ENCODE measurements around the gene DNM1. TPM values are rescaled to one million over a fixed set of nuclear protein-coding genes. Genes with fewer than 3 reads are reported as not detected.
A peak's percentile ranks its signal among the peaks of the same experiment; 100 is the strongest.

DNM1 gene
- total RNA-seq, 2 donors from 2014 or later, result 2.0 to 7.7 TPM

GRCh38 chr9:128253991-128254346, 50.8 kb downstream of the DNM1 start:
- no peaks in the 10 kb centered on the region for H3K9me3 ChIP-seq
- no peaks in the 10 kb centered on the region for H3K27me3 ChIP-seq (replicated peaks; ENCODE audit: insufficient read depth)
- H3K36me3 ChIP-seq, result peaks cover 13 to 21% of the 10 kb centered on the region in 2 donors
- H3K4me3 ChIP-seq, result no peak overlapping the region
- no peaks in the 10 kb centered on the region for H3K4me1 ChIP-seq (replicated peaks)
- TF ChIP-seq CTCF (IDR thresholded peaks at IDR 0.05), result no peak
- TF ChIP-seq POLR2A (IDR thresholded peaks at IDR 0.05), result no peak
- no peak for TF ChIP-seq POLR2AphosphoS5 (IDR thresholded peaks at IDR 0.05)
- WGBS, result 91% methylated on average over 7 of the region's 7 CpGs
- H3K27ac ChIP-seq, result no peak overlapping the region
- intact Hi-C loops (cut with DNase I), result no loop called here
- no peak for DNase-seq (ENCODE audit: low spot score)

- no peak for TF ChIP-seq CTCF (IDR thresholded peaks at IDR 0.05)
- no peak for TF ChIP-seq POLR2A (IDR thresholded peaks at IDR 0.05)
- TF ChIP-seq POLR2AphosphoS5 (IDR thresholded peaks at IDR 0.05), result no peak
- intact Hi-C loops (cut with DNase I), result no loop called here
- DNase-seq (ENCODE audit: low spot score), result no peak
- H3K9me3 ChIP-seq, result no peaks in the 10 kb centered on the region
- no peak overlapping the region for H3K4me3 ChIP-seq
- H3K27ac ChIP-seq, result no peak overlapping the region
- H3K27me3 ChIP-seq (replicated peaks; ENCODE audit: insufficient read depth), result no peaks in the 10 kb centered on the region
- H3K4me1 ChIP-seq (replicated peaks), result no peaks in the 10 kb centered on the region
- peaks cover 15 to 25% of the 10 kb centered on the region in 2 donors for H3K36me3 ChIP-seq
- WGBS, result 73% methylated on average over 20 of the region's 20 CpGs
Measured at GRCh38 chr9:128254362-128254761, 51.2 kb downstream of the DNM1 start.

GRCh38 chr9:128254855-128255759, 51.9 kb downstream of the DNM1 start:
- no peak overlapping the region for H3K27ac ChIP-seq
- no peaks in the 10 kb centered on the region for H3K4me1 ChIP-seq (replicated peaks)
- DNase-seq (ENCODE audit: low spot score), result peak; percentile 36
- intact Hi-C loops (cut with DNase I), result no loop called here
- H3K27me3 ChIP-seq (replicated peaks; ENCODE audit: insufficient read depth), result no peaks in the 10 kb centered on the region
- H3K36me3 ChIP-seq, result peaks cover 22 to 32% of the 10 kb centered on the region in 2 donors
- no peak overlapping the region for H3K4me3 ChIP-seq
- no peak for TF ChIP-seq POLR2A (IDR thresholded peaks at IDR 0.05)
- peak; percentile 43 to 70 (median 59) for TF ChIP-seq CTCF (IDR thresholded peaks at IDR 0.05)
- no peak for TF ChIP-seq POLR2AphosphoS5 (IDR thresholded peaks at IDR 0.05)
- WGBS, result 61% methylated on average over 18 of the region's 18 CpGs
- no peaks in the 10 kb centered on the region for H3K9me3 ChIP-seq

GRCh38 chr9:128257086-128257825, 54.1 kb downstream of the DNM1 start:
- H3K4me3 ChIP-seq, result no peak overlapping the region
- H3K36me3 ChIP-seq, result peaks cover 28 to 39% of the 10 kb centered on the region in 2 donors
- H3K27ac ChIP-seq, result no peak overlapping the region
- 73% methylated on average over 22 of the region's 23 CpGs for WGBS
- DNase-seq (ENCODE audit: low spot score), result no peak
- no peaks in the 10 kb centered on the region for H3K27me3 ChIP-seq (replicated peaks; ENCODE audit: insufficient read depth)
- intact Hi-C loops (cut with DNase I), result no loop called here
- H3K4me1 ChIP-seq (replicated peaks), result no peaks in the 10 kb centered on the region
- no peak for TF ChIP-seq POLR2AphosphoS5 (IDR thresholded peaks at IDR 0.05)
- no peak for TF ChIP-seq POLR2A (IDR thresholded peaks at IDR 0.05)
- no peak for TF ChIP-seq CTCF (IDR thresholded peaks at IDR 0.05)
- H3K9me3 ChIP-seq, result no peaks in the 10 kb centered on the region

Measured in prostate gland (tissue), 2 donors.